Nephron progenitor cell (in vitro differentiated cells): ENCODE measurements around the gene RSBN1L.

Experiments
- DNase-seq: peaks from one replicate; pipeline ENCODE4 v3.0.0; 2021
- H3K27ac Mint-ChIP-seq: 2 replicates; pipeline ENCODE4 v1.8.0; 2021; ENCODE audit warnings: mild to moderate bottlenecking, moderate library complexity, mixed read lengths
- H3K27me3 Mint-ChIP-seq: 2 replicates; pipeline ENCODE4 v1.8.0; 2021; ENCODE audit warnings: mild to moderate bottlenecking, low read depth, mixed read lengths; ENCODE audit not compliant: poor library complexity
- H3K36me3 Mint-ChIP-seq: 2 replicates; pipeline ENCODE4 v1.8.0; 2021; ENCODE audit warnings: low read depth, mixed read lengths
- H3K4me1 Mint-ChIP-seq: 2 replicates; pipeline ENCODE4 v1.8.0; 2021; ENCODE audit warnings: mixed read lengths
- H3K4me3 Mint-ChIP-seq: 2 replicates; pipeline ENCODE4 v1.8.0; 2021; ENCODE audit warnings: mild to moderate bottlenecking, moderate library complexity, mixed read lengths
- H3K9me3 Mint-ChIP-seq: 2 replicates; pipeline ENCODE4 v1.8.0; 2021; ENCODE audit warnings: mild to moderate bottlenecking, moderate library complexity, mixed read lengths
- TF ChIP-seq, protein P1 (sequence below): fragments of 200-600 bp; sonication (generic); IDR thresholded peaks from 2 replicates; pipeline ENCODE4 v1.5.0; 2021; ENCODE audit warnings: antibody characterized with exemption

The RSBN1L gene

DNA sequence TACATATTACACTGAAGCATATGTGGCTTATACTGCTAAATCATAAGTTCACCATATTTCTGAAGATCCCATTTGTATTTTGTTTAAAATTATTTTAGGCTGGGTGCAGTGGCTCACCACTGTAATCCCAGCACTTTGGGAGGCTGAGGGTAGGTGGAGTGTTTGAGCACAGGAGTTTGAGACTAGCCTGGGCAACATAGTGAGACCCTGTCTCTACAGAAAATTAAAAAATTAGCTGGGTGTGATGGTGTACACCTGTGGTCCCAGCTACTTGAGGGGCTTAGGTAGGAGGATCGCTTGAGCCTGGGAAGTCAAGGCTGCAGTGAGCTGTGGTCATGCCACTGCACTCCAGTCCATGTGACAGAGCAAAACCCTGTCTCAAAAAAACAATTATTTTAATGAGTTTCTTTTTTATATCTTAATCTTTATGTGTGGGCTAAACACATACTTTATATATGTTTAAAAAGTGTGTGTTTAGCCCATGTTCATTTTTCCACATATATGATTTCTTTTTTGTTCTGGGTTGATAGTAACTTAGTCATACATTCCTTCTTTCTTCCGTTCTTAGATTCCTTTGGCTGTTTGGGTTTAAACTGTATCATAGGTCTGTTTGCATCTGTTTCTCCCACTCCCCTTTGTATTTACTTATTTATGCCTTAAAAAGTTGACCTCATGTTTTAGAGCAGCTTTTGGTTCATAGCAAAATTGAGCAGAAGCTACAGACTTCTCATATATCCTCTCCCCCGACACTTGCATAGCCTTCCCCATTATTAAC, 33.5 kb downstream of the RSBN1L start:
- peak overlapping the region; percentile 1 for H3K27ac Mint-ChIP-seq
- peaks cover 25% of the 10 kb centered on the region for H3K4me1 Mint-ChIP-seq
- peaks cover 6% of the 10 kb centered on the region for H3K36me3 Mint-ChIP-seq
- H3K27me3 Mint-ChIP-seq: no peaks in the 10 kb centered on the region
- TF ChIP-seq, protein P1, sequence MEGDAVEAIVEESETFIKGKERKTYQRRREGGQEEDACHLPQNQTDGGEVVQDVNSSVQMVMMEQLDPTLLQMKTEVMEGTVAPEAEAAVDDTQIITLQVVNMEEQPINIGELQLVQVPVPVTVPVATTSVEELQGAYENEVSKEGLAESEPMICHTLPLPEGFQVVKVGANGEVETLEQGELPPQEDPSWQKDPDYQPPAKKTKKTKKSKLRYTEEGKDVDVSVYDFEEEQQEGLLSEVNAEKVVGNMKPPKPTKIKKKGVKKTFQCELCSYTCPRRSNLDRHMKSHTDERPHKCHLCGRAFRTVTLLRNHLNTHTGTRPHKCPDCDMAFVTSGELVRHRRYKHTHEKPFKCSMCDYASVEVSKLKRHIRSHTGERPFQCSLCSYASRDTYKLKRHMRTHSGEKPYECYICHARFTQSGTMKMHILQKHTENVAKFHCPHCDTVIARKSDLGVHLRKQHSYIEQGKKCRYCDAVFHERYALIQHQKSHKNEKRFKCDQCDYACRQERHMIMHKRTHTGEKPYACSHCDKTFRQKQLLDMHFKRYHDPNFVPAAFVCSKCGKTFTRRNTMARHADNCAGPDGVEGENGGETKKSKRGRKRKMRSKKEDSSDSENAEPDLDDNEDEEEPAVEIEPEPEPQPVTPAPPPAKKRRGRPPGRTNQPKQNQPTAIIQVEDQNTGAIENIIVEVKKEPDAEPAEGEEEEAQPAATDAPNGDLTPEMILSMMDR: no peak
- no peak overlapping the region for H3K4me3 Mint-ChIP-seq
- DNase-seq: no peak
- peaks cover 4% of the 10 kb centered on the region for H3K9me3 Mint-ChIP-seq

DNA sequence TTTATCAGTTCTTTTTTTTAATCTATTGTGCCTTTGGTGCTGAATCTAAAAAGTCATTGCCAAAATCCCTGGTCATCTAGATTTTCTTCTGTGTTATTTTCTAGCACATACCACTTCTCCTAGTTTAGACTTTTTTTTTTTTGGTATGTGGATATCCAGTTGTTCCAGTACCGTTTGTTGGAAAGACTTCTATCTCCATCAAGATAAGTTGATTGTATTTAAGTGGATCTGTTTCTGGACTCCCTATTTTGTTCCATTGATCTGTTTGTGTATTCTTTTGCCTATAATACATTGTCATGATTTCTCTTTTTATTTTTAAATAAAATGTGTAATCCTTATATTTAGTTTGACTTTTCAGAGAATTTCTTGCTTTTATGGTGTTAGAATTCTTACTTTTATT, 35.5 kb downstream of the RSBN1L start:
- TF ChIP-seq, protein P1: no peak
- Mint-ChIP-seq H3K36me3 (peaks cover 11% of the 10 kb centered on the region), H3K27me3 (no peaks in the 10 kb centered on the region), H3K27ac (peak overlapping the region; percentile 94), H3K9me3 (peaks cover 4% of the 10 kb centered on the region), H3K4me1 (peaks cover 25% of the 10 kb centered on the region), H3K4me3 (no peak overlapping the region)
- DNase-seq: no peak

DNA sequence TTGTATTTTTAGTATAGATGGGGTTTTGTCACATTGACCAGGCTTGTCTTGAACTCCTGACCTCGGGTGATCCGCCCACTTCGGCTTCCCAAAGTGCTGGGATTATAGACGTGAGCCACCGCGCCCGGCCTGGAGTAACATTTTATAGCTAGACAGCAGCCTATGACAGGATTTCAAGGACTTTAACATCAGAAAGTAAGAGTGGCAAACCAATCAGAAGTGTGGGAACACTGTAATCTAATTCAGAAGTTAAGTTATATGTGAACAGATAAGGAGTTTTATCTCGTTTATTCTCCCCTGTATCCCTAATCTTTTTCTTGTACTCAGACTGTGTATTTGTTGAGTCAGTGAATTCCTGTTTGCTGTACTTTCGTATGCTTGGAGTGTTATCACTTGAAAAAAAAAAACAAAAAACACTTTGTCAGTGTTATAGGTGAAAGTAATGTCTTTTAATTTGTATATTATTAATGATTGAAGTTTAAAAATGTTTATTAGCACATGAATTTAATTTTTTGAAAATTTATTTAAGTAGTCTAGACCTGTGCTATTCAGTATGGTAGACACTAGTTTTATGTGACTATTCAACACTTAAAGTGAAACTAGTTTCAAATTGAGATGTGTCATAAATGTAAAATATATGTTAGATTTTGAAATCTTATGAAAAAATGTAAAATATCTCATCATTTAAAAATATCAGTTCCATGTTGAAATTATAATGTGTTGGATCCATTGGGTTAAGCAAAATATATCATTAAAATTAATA, 38.6 kb downstream of the RSBN1L start:
- Mint-ChIP-seq H3K36me3 (peaks cover 35% of the 10 kb centered on the region), H3K9me3 (peaks cover 4% of the 10 kb centered on the region), H3K4me1 (peaks cover 18% of the 10 kb centered on the region), H3K27me3 (no peaks in the 10 kb centered on the region), H3K4me3 (no peak overlapping the region), H3K27ac (no peak overlapping the region)
- DNase-seq: no peak
- TF ChIP-seq, protein P1: no peak

- Mint-ChIP-seq H3K27me3 (no peaks in the 10 kb centered on the region), H3K4me1 (peaks cover 16% of the 10 kb centered on the region), H3K36me3 (peaks cover 40% of the 10 kb centered on the region), H3K27ac (peak overlapping the region; percentile 21), H3K4me3 (no peak overlapping the region), H3K9me3 (peaks cover 4% of the 10 kb centered on the region)
- no peak for DNase-seq
- TF ChIP-seq, protein P1: no peak
Observed at GRCh38 chr7:77735457-77735856, 39.2 kb downstream of the RSBN1L start.

GRCh38 chr7:77736991-77737390, 40.7 kb downstream of the RSBN1L start:
- no peak for DNase-seq
- H3K4me1 Mint-ChIP-seq: peaks cover 16% of the 10 kb centered on the region
- no peaks in the 10 kb centered on the region for H3K27me3 Mint-ChIP-seq
- H3K36me3 Mint-ChIP-seq: peaks cover 46% of the 10 kb centered on the region
- H3K27ac Mint-ChIP-seq: peak overlapping the region; percentile 66
- TF ChIP-seq, protein P1: no peak
- H3K9me3 Mint-ChIP-seq: no peaks in the 10 kb centered on the region
- H3K4me3 Mint-ChIP-seq: no peak overlapping the region
